Measurements from ENCODE around the gene LAMB4. TPM values are rescaled to one million over a fixed set of nuclear protein-coding genes. Genes with fewer than 3 reads are reported as not detected.

Gene LAMB4
- polyA plus RNA-seq, 1 donor: 0.42 TPM

DNA sequence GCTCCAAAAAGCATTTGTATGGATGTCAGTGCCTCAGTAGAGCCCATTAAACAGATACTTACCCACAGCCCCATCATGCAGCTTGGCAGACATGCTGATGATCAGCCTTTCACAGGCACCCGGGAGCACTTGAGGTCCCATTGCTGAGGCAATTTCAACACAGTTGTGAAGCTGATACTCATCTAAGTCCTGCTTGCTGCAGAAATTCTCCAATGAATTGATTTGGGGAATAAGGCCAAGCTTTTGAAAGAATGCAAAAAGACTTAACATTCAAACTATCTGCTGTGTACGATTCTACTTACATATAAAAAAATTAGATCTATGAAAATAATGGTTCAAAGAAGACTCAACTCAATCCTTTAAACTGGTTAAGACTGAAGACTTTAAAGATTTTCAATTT lies 60.5 kb downstream of the LAMB4 start:
- DNase-seq: no peak
- no peaks in the 10 kb centered on the region for H3K9me3 ChIP-seq (ENCODE audit: control insufficient read depth, low read depth, low read length)
- no peaks in the 10 kb centered on the region for H3K27me3 ChIP-seq (ENCODE audit: control insufficient read depth, insufficient read depth, low read length)
- H3K36me3 ChIP-seq (ENCODE audit: control insufficient read depth, insufficient read depth, low read length): no peaks in the 10 kb centered on the region
- no peak overlapping the region for H3K4me3 ChIP-seq (ENCODE audit: low read length)
- H3K27ac ChIP-seq (ENCODE audit: low read length): no peak overlapping the region
- no peaks in the 10 kb centered on the region for H3K4me1 ChIP-seq (ENCODE audit: control insufficient read depth, insufficient read depth, low read length)
- WGBS (ENCODE audit: insufficient coverage, low lambda C conversion rate): 100% methylated on average over 1 of the region's 2 CpGs

DNA sequence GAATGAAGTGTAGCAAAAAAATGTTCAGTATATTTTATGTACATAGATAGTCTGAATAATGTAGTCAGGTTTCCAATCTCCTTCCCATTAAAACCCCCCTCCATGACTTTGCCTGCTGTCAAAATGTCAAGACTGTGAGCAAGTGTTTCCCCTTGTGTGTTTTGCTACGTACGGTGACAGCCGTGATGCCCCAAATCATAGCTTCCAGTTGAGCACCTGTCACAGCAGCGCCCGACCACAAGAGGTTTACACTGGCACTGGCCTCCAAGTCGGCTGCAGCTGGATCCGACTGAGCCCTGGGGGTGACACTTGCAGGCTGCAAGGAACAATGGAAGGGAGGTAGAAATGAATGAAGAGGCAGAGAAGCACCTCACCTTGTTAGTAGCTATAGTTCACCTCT lies 62.3 kb downstream of the LAMB4 start:
- H3K27ac ChIP-seq (ENCODE audit: low read length): no peak overlapping the region
- H3K9me3 ChIP-seq (ENCODE audit: control insufficient read depth, low read depth, low read length): no peaks in the 10 kb centered on the region
- DNase-seq: no peak
- H3K4me1 ChIP-seq (ENCODE audit: control insufficient read depth, insufficient read depth, low read length): no peaks in the 10 kb centered on the region
- WGBS (ENCODE audit: insufficient coverage, low lambda C conversion rate): no CpG with 5 or more reads among the region's 7 CpGs
- no peaks in the 10 kb centered on the region for H3K27me3 ChIP-seq (ENCODE audit: control insufficient read depth, insufficient read depth, low read length)
- H3K4me3 ChIP-seq (ENCODE audit: low read length): no peak overlapping the region
- H3K36me3 ChIP-seq (ENCODE audit: control insufficient read depth, insufficient read depth, low read length): no peaks in the 10 kb centered on the region

DNA sequence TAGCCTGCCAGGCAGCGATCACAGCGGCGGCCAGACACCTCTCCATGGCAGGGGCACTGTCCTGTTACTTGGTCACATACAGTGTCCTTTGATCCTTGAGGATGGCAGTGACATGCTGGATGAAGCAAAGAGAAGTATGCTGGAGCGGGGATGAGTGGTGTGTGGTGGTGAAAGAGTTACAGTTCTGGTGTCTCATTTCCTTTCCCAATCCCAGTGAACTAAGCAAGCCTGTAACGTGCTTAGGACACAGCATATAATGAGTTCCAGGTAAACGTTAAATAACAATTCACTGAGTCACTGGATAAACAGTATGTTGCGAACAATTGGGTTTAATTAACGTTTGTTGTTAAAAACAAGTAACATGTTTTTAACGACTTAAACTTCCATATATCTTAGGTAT lies 63.7 kb downstream of the LAMB4 start:
- Histone ChIP-seq H3K4me1 (ENCODE audit: control insufficient read depth, insufficient read depth, low read length) (no peaks in the 10 kb centered on the region), H3K4me3 (ENCODE audit: low read length) (no peak overlapping the region), H3K27ac (ENCODE audit: low read length) (no peak overlapping the region), H3K27me3 (ENCODE audit: control insufficient read depth, insufficient read depth, low read length) (no peaks in the 10 kb centered on the region), H3K36me3 (ENCODE audit: control insufficient read depth, insufficient read depth, low read length) (no peaks in the 10 kb centered on the region), H3K9me3 (ENCODE audit: control insufficient read depth, low read depth, low read length) (no peaks in the 10 kb centered on the region)
- WGBS (ENCODE audit: insufficient coverage, low lambda C conversion rate): 40% methylated on average over 1 of the region's 9 CpGs
- DNase-seq: no peak

GRCh38 chr7:108063520-108063933 lies 66.6 kb downstream of the LAMB4 start:
- H3K9me3 ChIP-seq (ENCODE audit: control insufficient read depth, low read depth, low read length): no peaks in the 10 kb centered on the region
- H3K27ac ChIP-seq (ENCODE audit: low read length): no peak overlapping the region
- no peaks in the 10 kb centered on the region for H3K27me3 ChIP-seq (ENCODE audit: control insufficient read depth, insufficient read depth, low read length)
- peak in 1 of 2 donors; percentile 43 for DNase-seq
- no peaks in the 10 kb centered on the region for H3K4me1 ChIP-seq (ENCODE audit: control insufficient read depth, insufficient read depth, low read length)
- H3K4me3 ChIP-seq (ENCODE audit: low read length): no peak overlapping the region
- H3K36me3 ChIP-seq (ENCODE audit: control insufficient read depth, insufficient read depth, low read length): no peaks in the 10 kb centered on the region
- no CpG with 5 or more reads among the region's 5 CpGs for WGBS (ENCODE audit: insufficient coverage, low lambda C conversion rate)

DNA sequence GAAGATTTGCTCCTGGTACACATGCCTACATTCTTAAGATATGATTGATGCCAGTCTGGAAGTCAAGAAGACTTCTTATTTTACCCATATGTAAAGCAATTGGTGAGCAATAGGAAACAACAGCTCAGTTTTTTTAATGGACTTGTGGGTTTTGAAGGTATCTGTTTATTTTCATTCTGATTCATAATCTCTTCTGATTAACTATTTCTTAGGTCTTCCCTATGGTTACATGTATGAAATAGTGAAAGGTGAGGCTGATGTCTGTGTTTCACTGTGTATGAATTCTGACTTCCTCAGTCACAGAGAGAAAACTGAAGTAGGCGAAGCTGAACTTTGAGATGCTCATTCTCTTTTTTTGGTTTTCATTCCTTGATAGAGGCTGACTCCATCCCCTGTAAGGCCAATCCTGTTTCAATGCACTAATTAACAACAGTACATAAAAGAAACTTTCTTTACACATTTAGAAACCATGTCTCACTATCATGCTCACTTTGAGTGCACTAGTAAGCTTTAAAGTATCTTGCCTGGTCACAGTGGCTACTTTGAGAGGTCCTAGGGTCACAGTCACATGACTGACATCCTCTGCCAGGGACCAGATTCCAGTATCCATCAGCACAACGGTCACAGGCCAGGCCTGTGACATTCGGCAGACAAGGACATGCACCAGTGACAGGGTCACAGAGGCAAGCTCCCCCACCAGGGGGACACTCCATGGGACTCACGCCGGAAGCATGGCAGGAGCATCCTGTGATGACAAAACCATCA lies 67.7 kb downstream of the LAMB4 start:
- no CpG with 5 or more reads among the region's 5 CpGs for WGBS (ENCODE audit: insufficient coverage, low lambda C conversion rate)
- no peaks in the 10 kb centered on the region for H3K27me3 ChIP-seq (ENCODE audit: control insufficient read depth, insufficient read depth, low read length)
- H3K36me3 ChIP-seq (ENCODE audit: control insufficient read depth, insufficient read depth, low read length): no peaks in the 10 kb centered on the region
- DNase-seq: no peak
- H3K4me3 ChIP-seq (ENCODE audit: low read length): no peak overlapping the region
- H3K9me3 ChIP-seq (ENCODE audit: control insufficient read depth, low read depth, low read length): no peaks in the 10 kb centered on the region
- no peak overlapping the region for H3K27ac ChIP-seq (ENCODE audit: low read length)
- no peaks in the 10 kb centered on the region for H3K4me1 ChIP-seq (ENCODE audit: control insufficient read depth, insufficient read depth, low read length)

GRCh38 chr7:108059526-108059925 lies 70.6 kb downstream of the LAMB4 start:
- H3K36me3 ChIP-seq (ENCODE audit: control insufficient read depth, insufficient read depth, low read length): no peaks in the 10 kb centered on the region
- no peak overlapping the region for H3K27ac ChIP-seq (ENCODE audit: low read length)
- H3K4me1 ChIP-seq (ENCODE audit: control insufficient read depth, insufficient read depth, low read length): no peaks in the 10 kb centered on the region
- no peaks in the 10 kb centered on the region for H3K9me3 ChIP-seq (ENCODE audit: control insufficient read depth, low read depth, low read length)
- no peaks in the 10 kb centered on the region for H3K27me3 ChIP-seq (ENCODE audit: control insufficient read depth, insufficient read depth, low read length)
- DNase-seq: no peak
- WGBS (ENCODE audit: insufficient coverage, low lambda C conversion rate): 87% methylated on average over 3 of the region's 6 CpGs
- no peak overlapping the region for H3K4me3 ChIP-seq (ENCODE audit: low read length)

- WGBS (ENCODE audit: insufficient coverage, low lambda C conversion rate): no CpG with 5 or more reads among the region's 4 CpGs
- DNase-seq: peak in 1 of 2 donors; percentile 34
- H3K27me3 ChIP-seq (ENCODE audit: control insufficient read depth, insufficient read depth, low read length): no peaks in the 10 kb centered on the region
- no peaks in the 10 kb centered on the region for H3K4me1 ChIP-seq (ENCODE audit: control insufficient read depth, insufficient read depth, low read length)
- H3K36me3 ChIP-seq (ENCODE audit: control insufficient read depth, insufficient read depth, low read length): no peaks in the 10 kb centered on the region
- no peak overlapping the region for H3K4me3 ChIP-seq (ENCODE audit: low read length)
- no peaks in the 10 kb centered on the region for H3K9me3 ChIP-seq (ENCODE audit: control insufficient read depth, low read depth, low read length)
- no peak overlapping the region for H3K27ac ChIP-seq (ENCODE audit: low read length)
These were observed 72.1 kb downstream of the LAMB4 start for GRCh38 chr7:108057951-108058481.

DNA sequence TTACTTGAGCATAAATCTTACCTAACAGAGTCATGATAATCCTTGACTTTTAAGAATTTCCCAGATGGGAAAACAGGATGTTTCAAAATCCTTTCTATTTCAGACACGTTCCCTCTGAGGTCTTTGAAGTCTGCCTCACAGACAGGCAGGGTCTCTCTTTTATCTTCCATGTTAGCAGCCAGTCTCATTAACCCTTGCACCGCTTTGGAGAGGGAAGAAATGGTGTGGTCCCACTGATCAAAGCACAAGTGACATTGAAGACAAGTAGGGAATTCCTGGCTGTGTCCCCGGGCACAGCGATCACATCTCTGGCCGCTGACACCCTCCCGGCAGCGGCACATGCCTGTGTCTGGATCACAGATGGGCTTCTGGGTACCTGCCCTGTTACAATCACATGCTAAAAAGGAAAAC lies 74.5 kb downstream of the LAMB4 start:
- H3K27me3 ChIP-seq (ENCODE audit: control insufficient read depth, insufficient read depth, low read length): no peaks in the 10 kb centered on the region
- H3K4me3 ChIP-seq (ENCODE audit: low read length): no peak overlapping the region
- H3K4me1 ChIP-seq (ENCODE audit: control insufficient read depth, insufficient read depth, low read length): no peaks in the 10 kb centered on the region
- no peaks in the 10 kb centered on the region for H3K9me3 ChIP-seq (ENCODE audit: control insufficient read depth, low read depth, low read length)
- H3K36me3 ChIP-seq (ENCODE audit: control insufficient read depth, insufficient read depth, low read length): no peaks in the 10 kb centered on the region
- no peak for DNase-seq
- no CpG with 5 or more reads among the region's 7 CpGs for WGBS (ENCODE audit: insufficient coverage, low lambda C conversion rate)
- H3K27ac ChIP-seq (ENCODE audit: low read length): no peak overlapping the region

- Histone ChIP-seq H3K4me3 (ENCODE audit: low read length) (no peak overlapping the region), H3K27me3 (ENCODE audit: control insufficient read depth, insufficient read depth, low read length) (no peaks in the 10 kb centered on the region), H3K36me3 (ENCODE audit: control insufficient read depth, insufficient read depth, low read length) (no peaks in the 10 kb centered on the region), H3K4me1 (ENCODE audit: control insufficient read depth, insufficient read depth, low read length) (no peaks in the 10 kb centered on the region), H3K27ac (ENCODE audit: low read length) (no peak overlapping the region), H3K9me3 (ENCODE audit: control insufficient read depth, low read depth, low read length) (no peaks in the 10 kb centered on the region)
- WGBS (ENCODE audit: insufficient coverage, low lambda C conversion rate): no CpG with 5 or more reads among the region's 1 CpG
- DNase-seq: no peak
These were observed 75.6 kb downstream of the LAMB4 start for GRCh38 chr7:108054537-108054936.

GRCh38 chr7:108053250-108053649 lies 76.9 kb downstream of the LAMB4 start:
- DNase-seq: no peak
- Histone ChIP-seq H3K4me3 (ENCODE audit: low read length) (no peak overlapping the region), H3K27ac (ENCODE audit: low read length) (no peak overlapping the region), H3K27me3 (ENCODE audit: control insufficient read depth, insufficient read depth, low read length) (no peaks in the 10 kb centered on the region), H3K9me3 (ENCODE audit: control insufficient read depth, low read depth, low read length) (no peaks in the 10 kb centered on the region), H3K36me3 (ENCODE audit: control insufficient read depth, insufficient read depth, low read length) (no peaks in the 10 kb centered on the region), H3K4me1 (ENCODE audit: control insufficient read depth, insufficient read depth, low read length) (no peaks in the 10 kb centered on the region)
- WGBS (ENCODE audit: insufficient coverage, low lambda C conversion rate): 100% methylated on average over 2 of the region's 4 CpGs

DNA sequence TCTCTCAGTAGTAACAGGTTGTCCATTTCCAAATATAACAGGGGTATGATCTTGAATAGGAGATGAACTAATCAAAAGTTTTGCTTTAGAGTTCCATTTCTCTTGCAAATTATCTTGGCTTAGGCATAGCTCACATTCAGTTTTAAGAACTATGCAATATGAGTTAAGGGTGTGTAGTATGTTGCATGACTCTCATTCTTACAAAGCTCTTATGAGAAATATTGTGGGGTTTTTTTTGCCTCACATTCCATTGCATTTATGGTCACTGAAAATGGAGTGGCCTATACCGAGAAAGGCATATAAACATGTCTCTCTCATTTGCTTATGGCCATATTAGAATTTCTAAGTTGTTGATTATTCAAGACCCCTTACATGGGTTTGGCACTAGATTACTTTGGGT lies 78.7 kb downstream of the LAMB4 start:
- DNase-seq: no peak
- Histone ChIP-seq H3K27ac (ENCODE audit: low read length) (no peak overlapping the region), H3K36me3 (ENCODE audit: control insufficient read depth, insufficient read depth, low read length) (no peaks in the 10 kb centered on the region), H3K27me3 (ENCODE audit: control insufficient read depth, insufficient read depth, low read length) (no peaks in the 10 kb centered on the region), H3K4me3 (ENCODE audit: low read length) (no peak overlapping the region), H3K9me3 (ENCODE audit: control insufficient read depth, low read depth, low read length) (no peaks in the 10 kb centered on the region), H3K4me1 (ENCODE audit: control insufficient read depth, insufficient read depth, low read length) (no peaks in the 10 kb centered on the region)
- WGBS (ENCODE audit: insufficient coverage, low lambda C conversion rate): no CpG with 5 or more reads among the region's 1 CpG
